Endothelial cell of umbilical vein (primary cell): ENCODE results near the gene SBK3. TPM values are rescaled to one million over a fixed set of nuclear protein-coding genes. Genes with fewer than 3 reads are reported as not detected.

Source experiments
- BruUV-seq: library from RNA; stranded (reverse); fragments of 400-500 nt; replicated peaks from 2 replicates; lab custom pipeline; 2021; lab: Mats Ljungman, UMichigan
- CTCF ChIA-PET: fragments of 300-600, 350-600 bp; sonication (Branson Sonifier 250); formaldehyde crosslinking; loops from one replicate; lab custom pipeline; 2021; ENCODE audit warnings: antibody characterized with exemption, inconsistent platforms; lab: Charles Lee
- POLR2A ChIA-PET: fragments of 300-600, 350-600 bp; sonication (Branson Sonifier 250); formaldehyde crosslinking; loops from one replicate; lab custom pipeline; 2021; ENCODE audit warnings: antibody characterized with exemption, inconsistent platforms; lab: Charles Lee
- DNase-seq: peaks from one replicate; pipeline ENCODE4 v3.0.0-alpha.2; 2011; ENCODE audit warnings: low read depth, low spot score
- FAIRE-seq: peaks from 2 replicates; lab custom pipeline; 2011; peaks lifted over from hg19 to GRCh38; lab: Jason Lieb, UNC
- H2AFZ ChIP-seq: 2 replicates; pipeline ENCODE4 v1.6.0; 2012; ENCODE audit warnings: low read depth, low read length, control low read depth, inconsistent platforms
- H3K27ac ChIP-seq: 2 replicates; pipeline ENCODE4 v1.5.1; 2011; ENCODE audit warnings: low read depth, mild to moderate bottlenecking, control low read depth, low read length, moderate library complexity; ENCODE audit not compliant: insufficient read depth
- H3K27me3 ChIP-seq, 2 experiments: 2 replicates each; pipeline versions ENCODE4 v1.6.0 to v1.6.1; 2011; ENCODE audit warnings: low read length in 2 of 2, mixed read lengths in 1 of 2; ENCODE audit not compliant: control insufficient read depth in 2 of 2, insufficient read depth in 2 of 2
- H3K36me3 ChIP-seq, 2 experiments: 2 replicates in 1 of 2; 3 replicates in 1 of 2; pipeline ENCODE4 v1.5.1; 2011; ENCODE audit warnings: low read length in 2 of 2, mild to moderate bottlenecking in 1 of 2, moderate library complexity in 1 of 2; ENCODE audit not compliant: control insufficient read depth in 2 of 2, insufficient read depth in 2 of 2; ENCODE audit errors: extremely low read depth in 1 of 2
- H3K4me1 ChIP-seq: 3 replicates; pipeline ENCODE4 v1.5.1; 2011; ENCODE audit warnings: mild to moderate bottlenecking, low read length; ENCODE audit not compliant: control insufficient read depth, insufficient read depth; ENCODE audit errors: extremely low read depth
- H3K4me2 ChIP-seq: 2 replicates; pipeline ENCODE4 v1.6.1; 2011; ENCODE audit warnings: low read length, control low read depth, mixed read lengths; ENCODE audit not compliant: insufficient read depth
- H3K4me3 ChIP-seq, 3 experiments: fragments of 200-600 bp in 1 of 3; sonication (generic), shearing (Covaris generic) in 1 of 3; replicated peaks in 1 of 3; 2 replicates each; pipeline ENCODE4 v1.5.1; 2011 to 2016; ENCODE audit warnings: control low read depth in 3 of 3, low read length in 3 of 3, mild to moderate bottlenecking in 2 of 3, inconsistent platforms in 1 of 3, low read depth in 1 of 3, moderate library complexity in 1 of 3; ENCODE audit not compliant: insufficient read depth in 1 of 3
- H3K79me2 ChIP-seq: 2 replicates; pipeline ENCODE4 v1.6.0; 2012; ENCODE audit warnings: low read length, inconsistent platforms; ENCODE audit not compliant: control insufficient read depth, insufficient read depth
- H3K9ac ChIP-seq: replicated peaks from 2 replicates; pipeline ENCODE3; 2011; ENCODE audit warnings: low read length, control low read depth; ENCODE audit not compliant: insufficient read depth; ENCODE audit errors: extremely low read depth
- H3K9me1 ChIP-seq: replicated peaks from 3 replicates; pipeline ENCODE4 v1.6.0; 2011; ENCODE audit warnings: mild to moderate bottlenecking, low read length; ENCODE audit not compliant: control insufficient read depth, insufficient read depth; ENCODE audit errors: extremely low read depth
- H3K9me3 ChIP-seq: replicated peaks from 2 replicates; pipeline ENCODE4 v1.5.1; 2012; ENCODE audit warnings: low read length, inconsistent platforms; ENCODE audit not compliant: control insufficient read depth, insufficient read depth
- H4K20me1 ChIP-seq: replicated peaks from 2 replicates; pipeline ENCODE3; 2011; ENCODE audit warnings: mild to moderate bottlenecking, low read length; ENCODE audit not compliant: control insufficient read depth, insufficient read depth; ENCODE audit errors: extremely low read depth
- CTCF ChIP-seq, 2 donors: IDR thresholded peaks; 1 replicate in 1 of 2; 2 replicates in 1 of 2; pipeline ENCODE4 v1.5.1; 2011; ENCODE audit warnings: low read length in 2 of 2, mild to moderate bottlenecking in 2 of 2, moderate library complexity in 2 of 2, control low read depth in 1 of 2, inconsistent platforms in 1 of 2, low read depth in 1 of 2; ENCODE audit not compliant: insufficient read depth in 1 of 2; ENCODE audit errors: extremely low read depth in 1 of 2
- EZH2 ChIP-seq: IDR thresholded peaks from 2 replicates; pipeline ENCODE4 v1.6.1; 2012; ENCODE audit warnings: borderline replicate concordance, low read depth, mild to moderate bottlenecking, moderate library complexity, low read length, inconsistent platforms; ENCODE audit not compliant: severe bottlenecking
- FOS ChIP-seq: IDR thresholded peaks from 2 replicates; pipeline ENCODE4 v1.6.1; 2011; ENCODE audit warnings: mild to moderate bottlenecking, low read length, moderate library complexity, borderline replicate concordance; ENCODE audit not compliant: insufficient read depth
- GATA2 ChIP-seq: IDR thresholded peaks from 2 replicates; pipeline ENCODE4 v1.7.0; 2011; ENCODE audit warnings: low read depth, mild to moderate bottlenecking, moderate library complexity, mixed read lengths, low read length; ENCODE audit not compliant: insufficient read length, insufficient read depth
- JUN ChIP-seq: IDR thresholded peaks from 2 replicates; pipeline ENCODE4 v1.6.1; 2011; ENCODE audit warnings: borderline replicate concordance, low read depth; ENCODE audit not compliant: insufficient read length, insufficient read depth
- MAX ChIP-seq: IDR thresholded peaks from 2 replicates; pipeline ENCODE4 v1.6.1; 2011; ENCODE audit not compliant: insufficient read depth, insufficient read length
- MYC ChIP-seq: IDR thresholded peaks from one replicate; pipeline ENCODE4 v1.6.1; 2011; ENCODE audit warnings: mild to moderate bottlenecking, low read depth, low read length
- POLR2A ChIP-seq: IDR thresholded peaks from 2 replicates; pipeline ENCODE4 v1.6.1; 2012; ENCODE audit warnings: low read depth, mild to moderate bottlenecking, control low read depth, low read length
- POLR2AphosphoS5 ChIP-seq: IDR thresholded peaks from 2 replicates; pipeline ENCODE4 v1.6.1; 2012; ENCODE audit warnings: low read depth, mild to moderate bottlenecking, control low read depth, low read length, moderate library complexity; ENCODE audit not compliant: insufficient read depth
- dilution Hi-C: fragments of 300-500 bp; cut with MboI; formaldehyde crosslinking; loops from one replicate; pipeline ENCODE4 v1.15.0; 2019; ENCODE audit warnings: low sequenced_read_pairs; ENCODE audit not compliant: extremely low pct_ligation_motif_present
- intact Hi-C: fragments of 100-400 bp; cut with micrococcal nuclease; formaldehyde crosslinking; loops from one replicate; pipeline ENCODE4 v1.10.0; 2022
- polyA plus RNA-seq, 4 experiments: library from polyadenylated mRNA; depleted of rRNA in 3 of 4; stranded (reverse) in 3 of 4; unstranded in 1 of 4; fragments of >200 nt; gene quantifications; 2 replicates each; pipeline versions ENCODE4 v1.2.1 to v1.2.3, GENCODE V29; 2011 to 2012; ENCODE audit warnings: missing spikeins in 1 of 4
- total RNA-seq: library from RNA; stranded (reverse); gene quantifications from 2 replicates; pipeline ENCODE4 v1.2.3, GENCODE V29; 2021

Gene SBK3
- total and polyA plus RNA-seq, 2 donors (not counting 3 experiments of a cell fraction or from before 2014, with no cell fraction given) = 0.18 to 0.62 TPM

GRCh38 chr19:55530996-55531395 is 14.3 kb downstream of the SBK3 start:
- DNase-seq = no peak
- no peak for TF ChIP-seq POLR2A
- no peak for TF ChIP-seq FOS
- TF ChIP-seq EZH2 = no peak
- no peak for TF ChIP-seq MYC
- TF ChIP-seq GATA2 = no peak
- no peak for TF ChIP-seq JUN
- no peak for TF ChIP-seq POLR2AphosphoS5
- no peak for TF ChIP-seq MAX
- TF ChIP-seq CTCF (IDR thresholded peaks at IDR 0.05; ENCODE audit: extremely low read depth in 1 of 2, insufficient read depth in 1 of 2, low read depth in 1 of 2, low read length in 2 of 2) = no peak
- H3K4me2 ChIP-seq = no peak overlapping the region
- ChIA-PET CTCF (interaction anchor here (1.4 kb wide), 1 partner anchor 14 kb away, joined by 3 read pairs; the partner anchor contains the start of gene SBK3), POLR2A (no interaction called here)
- H3K27ac ChIP-seq = no peak overlapping the region
- FAIRE-seq = no peak
- H3K27me3 ChIP-seq = no peaks in the 10 kb centered on the region
- no peak overlapping the region for H2AFZ ChIP-seq
- dilution Hi-C loops (no loop called here), intact Hi-C loops (no loop called here)
- no peak overlapping the region for H3K9ac ChIP-seq
- no peaks in the 10 kb centered on the region for H3K9me3 ChIP-seq
- H3K79me2 ChIP-seq = no peaks in the 10 kb centered on the region
- no peaks in the 10 kb centered on the region for H4K20me1 ChIP-seq
- no peaks in the 10 kb centered on the region for H3K4me1 ChIP-seq
- no TSS peak for BruUV-seq
- no peaks in the 10 kb centered on the region for H3K36me3 ChIP-seq
- H3K4me3 ChIP-seq = no peak overlapping the region
- H3K9me1 ChIP-seq = no peaks in the 10 kb centered on the region
